ENCODE data around the gene HOXA7.

The HOXA7 gene

DNA sequence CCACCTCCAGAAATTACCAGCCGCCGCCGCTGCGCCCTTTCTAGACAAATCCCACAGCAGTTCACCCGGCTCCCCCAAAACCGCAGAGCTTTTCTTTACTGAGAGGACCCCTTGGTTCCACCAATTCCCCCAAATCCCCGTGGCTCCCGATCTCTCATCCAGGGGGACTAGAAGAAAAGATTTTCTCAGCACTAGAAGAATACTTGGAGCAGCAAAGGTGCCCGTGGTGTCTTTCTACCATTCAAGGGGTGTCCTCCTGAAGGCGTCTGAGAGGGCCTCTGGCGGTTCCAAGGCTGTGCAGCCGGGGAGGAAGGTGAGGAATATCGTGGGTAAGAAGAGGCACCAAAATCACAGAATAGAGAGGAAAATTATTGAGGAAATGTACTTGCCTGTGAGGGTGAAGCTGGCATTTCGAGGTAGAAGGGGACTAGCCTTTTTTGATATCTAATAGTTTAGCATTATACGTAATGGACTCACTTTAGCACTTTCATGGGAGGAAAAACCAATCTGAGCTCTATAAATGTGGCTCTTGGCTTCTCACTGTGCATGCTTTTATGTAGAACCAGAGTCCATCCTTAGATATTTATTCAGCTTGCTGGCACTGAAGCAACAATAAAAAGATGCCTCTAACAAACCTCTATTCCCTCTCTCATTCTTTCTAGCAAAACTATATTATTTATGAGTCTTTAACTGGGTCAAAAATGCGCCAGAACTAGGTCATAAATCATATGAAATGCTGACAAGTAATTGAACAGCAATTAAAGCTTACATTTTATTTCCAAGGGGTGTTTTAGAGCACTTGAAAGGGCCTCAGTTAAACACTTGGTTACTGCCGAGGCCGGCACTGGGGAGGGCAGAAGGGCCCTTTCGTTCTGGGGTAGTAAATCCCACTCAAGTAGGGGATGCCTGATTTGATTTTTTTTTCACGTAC, 40.2 kb downstream of the HOXA7 start:
- DNase-seq: no peak

GRCh38 chr7:27115221-27116026, 41.1 kb downstream of the HOXA7 start:
- no peak for DNase-seq

DNA sequence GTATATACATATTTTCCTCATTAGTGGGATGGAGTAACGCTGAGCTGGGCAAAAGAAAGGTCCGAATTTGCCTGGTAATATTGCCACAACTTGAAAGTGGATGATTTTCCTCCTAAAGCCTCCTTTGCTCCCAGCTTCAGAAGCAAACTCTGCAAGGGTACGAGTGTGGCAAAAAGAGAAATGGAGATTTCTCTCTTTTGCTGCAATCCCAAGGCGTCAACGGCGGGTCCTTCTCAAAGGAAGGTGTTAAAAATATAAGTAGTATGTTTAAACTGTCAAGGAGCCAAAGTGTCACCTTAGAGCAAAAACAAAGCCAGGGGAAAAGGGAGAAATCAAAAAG, 41.6 kb downstream of the HOXA7 start:
- DNase-seq: no peak

GRCh38 chr7:27113991-27114769, 42.3 kb downstream of the HOXA7 start:
- no peak for DNase-seq

DNA sequence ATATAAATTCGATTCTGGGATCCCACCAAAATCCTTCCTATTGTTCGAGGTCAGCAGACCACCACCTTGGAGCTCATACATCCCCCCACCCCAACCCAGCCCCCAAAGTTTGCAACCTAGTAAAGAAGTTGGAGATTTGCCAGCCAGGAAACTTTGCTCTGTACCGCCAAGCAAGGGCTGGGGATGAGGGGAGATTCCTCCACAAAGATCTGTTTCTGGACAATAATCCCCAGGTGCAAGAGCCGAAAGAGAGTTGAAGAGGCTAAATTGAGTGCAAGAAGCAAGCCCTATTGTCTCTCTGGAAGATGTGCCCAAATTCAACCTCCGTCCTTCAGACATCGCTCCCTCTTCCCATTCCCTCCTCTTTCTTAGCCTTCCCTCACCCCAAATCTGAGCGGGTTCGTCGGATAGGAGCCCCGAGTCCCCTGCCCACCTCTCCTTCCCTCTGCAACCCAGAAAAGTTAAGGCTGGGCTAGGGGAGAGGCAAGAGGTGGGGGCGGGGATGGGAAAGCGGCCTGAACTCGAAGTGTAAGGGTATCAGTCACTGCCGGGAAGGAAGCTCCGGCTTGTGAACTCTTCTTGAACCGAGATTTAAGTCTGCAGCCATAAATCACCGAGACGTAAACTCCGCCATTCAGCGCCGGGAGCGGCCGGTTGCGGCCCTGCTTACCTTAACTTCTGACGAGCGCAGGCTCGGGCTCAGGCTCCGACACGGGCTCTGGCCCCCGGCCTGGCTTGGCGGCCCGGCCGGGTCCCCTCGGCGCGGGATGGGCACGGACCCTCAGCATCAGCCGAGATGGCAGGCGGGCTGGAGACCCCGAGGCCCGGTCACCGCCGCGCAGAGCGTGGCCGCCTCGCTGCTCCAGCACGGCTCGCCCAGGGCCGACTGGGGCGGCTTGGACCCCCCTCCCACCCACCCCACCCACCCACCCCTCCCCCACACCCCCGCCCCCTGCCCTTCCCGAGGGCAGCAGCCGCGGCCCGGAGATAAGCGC, 43.2 kb downstream of the HOXA7 start:
- no peak for DNase-seq

DNA sequence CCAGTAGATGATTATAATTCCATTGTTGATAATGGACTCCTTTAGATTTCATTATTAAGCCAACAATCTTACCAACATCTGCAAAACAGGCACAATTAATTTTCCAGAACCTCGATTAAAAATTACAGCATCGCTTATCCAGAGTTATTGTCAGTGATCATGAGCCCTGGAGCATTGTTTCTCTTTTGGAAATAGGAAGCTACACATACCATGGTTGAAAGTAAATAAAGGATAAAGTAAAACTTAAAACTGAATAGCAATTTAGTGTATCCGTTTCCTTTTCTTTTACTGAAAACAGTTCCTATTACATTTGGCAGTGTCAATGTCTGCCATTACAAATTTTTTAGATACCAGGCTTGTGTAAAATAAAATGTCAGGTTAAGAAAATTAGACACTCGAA, 44.1 kb downstream of the HOXA7 start:
- no peak for DNase-seq

GRCh38 chr7:27111751-27112277, 44.7 kb downstream of the HOXA7 start:
- DNase-seq: no peak

DNA sequence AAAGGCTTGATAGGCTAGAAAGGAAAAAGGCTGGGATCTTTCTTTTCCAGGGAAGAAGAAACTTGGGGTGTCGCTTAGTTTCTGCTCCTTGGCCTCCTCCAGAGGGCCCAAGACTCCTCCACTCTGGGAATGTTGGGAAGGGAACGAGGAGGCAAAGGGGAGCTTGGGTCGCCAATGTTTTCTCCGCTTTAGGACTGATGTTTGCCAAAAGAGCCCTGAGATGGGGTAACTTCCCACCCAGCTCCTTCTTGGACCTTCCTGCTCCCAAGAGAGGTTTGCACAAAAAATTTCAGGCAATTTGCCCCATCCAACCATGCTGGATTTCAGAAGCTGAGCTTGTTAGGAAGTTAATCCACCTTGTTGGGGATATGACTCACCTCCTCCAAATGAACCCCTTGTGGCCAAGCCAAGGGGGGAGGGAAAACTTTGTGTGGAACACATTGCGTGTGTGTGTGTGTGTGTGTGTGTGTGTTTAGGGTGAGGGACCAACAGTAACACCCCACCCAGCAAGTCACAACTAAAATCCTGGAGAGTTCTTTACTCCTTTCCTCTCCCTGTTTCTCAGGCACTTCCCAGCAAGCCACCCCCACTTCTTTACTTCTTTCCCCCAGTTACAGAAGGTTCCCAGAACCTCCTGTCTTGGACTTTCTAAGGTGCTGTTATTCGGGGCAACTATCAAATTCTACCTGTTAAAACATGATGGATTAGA, 45.3 kb downstream of the HOXA7 start:
- DNase-seq: no peak

DNA sequence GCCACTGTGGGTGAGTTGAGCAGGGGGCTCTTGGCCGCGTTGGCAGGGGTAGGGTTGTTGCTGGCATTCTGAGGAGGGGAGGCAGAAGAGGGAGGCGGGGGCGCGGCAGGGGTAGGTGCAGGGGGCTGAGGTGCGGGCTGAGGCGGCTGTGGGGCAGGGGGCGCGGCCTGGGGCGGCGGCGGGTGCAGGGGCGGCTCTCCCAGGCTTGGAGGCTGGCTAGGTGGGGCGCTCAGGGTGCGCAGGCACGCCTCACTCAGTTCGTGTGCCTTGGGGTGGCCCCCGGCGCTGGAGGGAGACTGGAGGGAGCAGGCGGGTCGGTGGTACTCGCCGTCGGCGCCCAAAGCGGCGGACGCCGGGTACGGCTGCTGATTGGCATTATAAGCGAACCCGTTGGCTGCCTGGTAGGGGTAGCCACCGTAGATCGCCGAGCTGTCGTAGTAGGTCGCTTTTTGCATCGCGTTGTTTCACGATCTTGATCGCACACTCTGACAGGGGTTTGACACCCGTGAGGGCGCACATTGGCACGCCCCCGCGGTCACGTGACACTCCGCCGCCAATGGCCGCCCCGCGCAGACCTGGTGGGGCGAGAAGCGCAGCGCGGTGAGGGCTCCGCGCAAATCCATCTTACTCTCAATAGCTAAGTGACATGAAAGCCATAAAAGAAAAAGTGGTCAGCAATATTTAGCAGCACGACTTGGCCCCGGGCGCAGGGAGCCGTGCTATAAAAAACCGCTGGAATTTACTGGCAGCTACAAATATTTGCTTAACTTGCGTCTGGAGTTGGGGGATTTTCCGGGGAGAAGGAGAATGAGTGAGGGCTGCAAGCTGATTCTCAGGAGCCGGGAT, 46.1 kb downstream of the HOXA7 start:
- DNase-seq: no peak

- no peak for DNase-seq
Measured at GRCh38 chr7:27109466-27110185, 46.8 kb downstream of the HOXA7 start.

GRCh38 chr7:27108390-27109127, 47.9 kb downstream of the HOXA7 start:
- no peak for DNase-seq

DNA sequence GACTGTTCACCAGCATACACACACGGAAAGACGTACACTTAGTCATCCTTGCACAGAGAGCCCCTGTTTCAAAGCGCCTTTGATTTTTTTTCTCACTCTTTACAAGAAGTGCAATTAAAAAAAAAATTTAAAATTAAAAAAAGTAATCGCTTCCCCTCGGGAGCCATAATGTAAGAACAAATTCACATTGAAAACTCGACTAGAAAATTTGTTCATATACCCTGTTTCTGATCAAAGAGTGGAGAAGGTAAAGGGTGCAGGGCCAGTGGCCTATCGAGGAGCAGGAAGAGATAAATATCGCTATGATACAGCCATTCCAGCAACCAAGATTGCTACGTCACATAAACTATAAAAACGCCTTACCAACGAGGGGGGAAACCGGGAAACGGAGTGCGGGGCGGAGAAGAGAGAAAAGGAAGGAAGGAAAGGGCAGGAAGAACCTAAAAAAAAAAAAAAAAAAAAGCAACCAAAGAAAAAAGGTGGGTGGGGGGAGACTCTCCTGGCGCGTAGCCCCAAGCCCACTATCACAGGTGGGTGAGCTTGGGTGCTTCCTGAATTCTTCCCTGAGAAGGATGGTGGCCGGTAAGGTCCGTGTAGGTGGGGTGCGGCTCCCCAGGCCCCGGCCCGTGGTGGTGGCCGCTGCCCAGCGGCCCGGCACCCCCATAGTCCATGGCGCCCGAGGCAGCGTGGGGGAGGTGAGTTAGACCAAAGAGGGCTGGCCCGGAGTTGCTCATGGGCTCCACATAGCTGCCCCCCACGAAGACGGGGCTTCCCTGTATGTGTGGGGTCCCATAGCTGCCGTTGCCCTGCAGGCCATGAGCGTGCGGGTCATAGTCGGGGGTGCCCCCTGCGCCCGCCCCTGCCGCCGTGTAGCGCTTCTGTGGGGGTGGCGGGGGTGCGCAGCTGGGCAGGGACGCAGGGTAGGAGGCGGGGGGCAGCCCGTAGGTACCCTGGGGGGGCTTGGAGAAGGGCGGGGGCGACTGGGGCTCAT, 48.8 kb downstream of the HOXA7 start:
- no peak for DNase-seq

DNA sequence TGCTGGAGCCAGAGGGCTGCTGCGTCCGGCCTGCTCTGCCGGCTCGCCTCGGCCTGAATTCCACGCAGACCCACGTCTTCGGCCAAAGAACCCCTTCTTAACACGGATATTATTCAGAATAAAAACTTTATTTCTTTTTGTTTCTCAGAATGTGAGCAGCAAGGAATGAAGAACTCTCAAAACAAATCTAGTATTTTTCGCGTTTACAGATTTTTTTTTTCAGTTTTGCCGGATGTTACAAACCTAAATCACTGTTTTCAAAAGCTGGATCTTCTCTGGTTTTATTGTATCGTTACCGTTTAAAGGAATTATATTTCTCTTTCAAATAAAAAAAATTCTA, 49.6 kb downstream of the HOXA7 start:
- DNase-seq: no peak

DNA sequence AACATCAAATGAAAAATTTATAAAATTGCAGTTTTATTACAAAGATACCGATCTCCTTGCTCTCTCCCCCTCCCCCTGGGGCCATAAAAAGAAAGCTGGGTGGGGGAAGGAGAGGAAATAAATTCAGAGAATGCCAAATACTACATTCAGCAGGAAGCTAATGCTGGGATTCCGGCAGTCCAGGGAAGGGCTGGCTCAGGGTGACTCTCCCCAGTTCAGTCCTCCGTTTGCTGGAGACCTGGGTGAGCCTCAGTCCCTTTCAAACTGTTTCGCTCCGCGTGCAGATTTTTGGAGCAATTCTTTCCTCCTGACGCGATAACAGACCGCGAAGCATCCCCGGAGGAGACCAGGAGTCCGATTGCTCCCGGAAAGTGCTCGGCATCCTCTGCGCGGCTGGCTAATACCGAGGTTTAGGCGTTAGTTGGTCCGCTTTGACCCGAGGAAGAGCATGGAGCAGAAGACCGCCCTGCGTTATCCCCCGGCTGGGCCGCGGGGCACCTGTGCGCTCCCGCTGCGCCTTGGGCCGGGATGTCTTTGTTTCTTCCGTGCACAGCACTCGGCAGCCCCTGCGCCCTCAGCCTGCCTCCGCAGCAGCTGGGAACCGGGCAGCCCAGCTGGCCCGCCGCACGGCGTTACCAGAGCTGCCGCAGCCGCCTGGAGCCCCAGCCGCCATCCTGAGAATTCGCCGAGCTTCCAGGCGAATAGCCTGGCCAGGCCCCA, 50.1 kb downstream of the HOXA7 start:
- no peak for DNase-seq

GRCh38 chr7:27105301-27106031, 51.0 kb downstream of the HOXA7 start:
- DNase-seq: no peak

Measured in T-helper 1 cell (primary cell).